Pulmonary artery endothelial cell (primary cell): Measurements from ENCODE around the gene P2RY8. TPM values are rescaled to one million over a fixed set of nuclear protein-coding genes. Genes with fewer than 3 reads are reported as not detected.
"Not testable (repeated sequence)": the region's sequence is repeated elsewhere in the genome, so short reads cannot be mapped to it uniquely, and the experiment has no call there.

Experiments used
- DNase-seq: peaks from one replicate; pipeline ENCODE4 v3.0.0-alpha.2; 2011; ENCODE audit warnings: low read depth, low spot score
- total RNA-seq: library from RNA; depleted of rRNA; stranded (reverse); fragments of >200 nt; gene quantifications from 2 replicates; pipeline ENCODE4 v1.2.3, GENCODE V29; 2014

Gene P2RY8
- total RNA-seq, result not detected in 2 replicates

GRCh38 chrX:1537031-1537715 is at the start of gene P2RY8:
TSS of gene P2RY8 (minus strand) at chrX:1537185. CDS start at chrX:1466558, 70,627 bp downstream.
- DNase-seq, result no peak

- DNase-seq, result no peak
These were observed 47.4 kb upstream of the P2RY8 start for GRCh38 chrX:1584237-1585011.

- DNase-seq, result no peak
These were observed 45.9 kb upstream of the P2RY8 start for GRCh38 chrX:1582686-1583437.

GRCh38 chrX:1581132-1581531 is 44.1 kb upstream of the P2RY8 start:
- no peak for DNase-seq

- DNase-seq, result no peak
These were observed 41.7 kb upstream of the P2RY8 start for GRCh38 chrX:1578511-1579173.

- no peak for DNase-seq
These were observed 40.9 kb upstream of the P2RY8 start for GRCh38 chrX:1577845-1578244.

GRCh38 chrX:1576201-1576992 is 39.4 kb upstream of the P2RY8 start:
- DNase-seq, result no peak

GRCh38 chrX:1574181-1574580 is 37.2 kb upstream of the P2RY8 start:
- DNase-seq, result not testable (repeated sequence)

- no peak for DNase-seq
These were observed 28.0 kb upstream of the P2RY8 start for GRCh38 chrX:1564750-1565683.

- DNase-seq, result not testable (repeated sequence)
These were observed 27.1 kb upstream of the P2RY8 start for GRCh38 chrX:1564077-1564476.

GRCh38 chrX:1561164-1561563 is 24.2 kb upstream of the P2RY8 start:
- no peak for DNase-seq

GRCh38 chrX:1558761-1559468 is 21.9 kb upstream of the P2RY8 start:
- DNase-seq, result no peak

- not testable (repeated sequence) for DNase-seq
These were observed 20.5 kb upstream of the P2RY8 start for GRCh38 chrX:1557442-1557841.

- DNase-seq, result no peak
These were observed 18.4 kb upstream of the P2RY8 start for GRCh38 chrX:1555370-1555769.

- DNase-seq, result no peak
These were observed 17.7 kb upstream of the P2RY8 start for GRCh38 chrX:1554469-1555210.

- DNase-seq, result no peak
These were observed 15.1 kb upstream of the P2RY8 start for GRCh38 chrX:1551959-1552546.

GRCh38 chrX:1546691-1547251 is 9.8 kb upstream of the P2RY8 start:
- DNase-seq, result no peak
